Neural cell (in vitro differentiated cells): ENCODE data around the gene FBXO24.

Experiments
- EP300 ChIP-seq: fragments of 450-650 bp; conservative IDR thresholded peaks from 2 replicates; pipeline ENCODE4 v1.6.1; 2014; ENCODE audit warnings: antibody characterized with exemption, mild to moderate bottlenecking, moderate library complexity; ENCODE audit not compliant: poor library complexity, severe bottlenecking
- EZH2 ChIP-seq: fragments of 200-600, 300-800 bp; shearing (Covaris generic), sonication (generic); IDR thresholded peaks from 2 replicates; pipeline ENCODE4 v1.6.1; 2014; ENCODE audit warnings: antibody characterized with exemption, low read length, borderline replicate concordance, mild to moderate bottlenecking; ENCODE audit not compliant: insufficient read depth, poor library complexity, severe bottlenecking
- MXI1 ChIP-seq: fragments of 450-650 bp; conservative IDR thresholded peaks from 2 replicates; pipeline ENCODE4 v1.6.1; 2014; ENCODE audit warnings: antibody characterized with exemption, mild to moderate bottlenecking; ENCODE audit not compliant: poor library complexity, severe bottlenecking
- POLR2AphosphoS5 ChIP-seq: IDR thresholded peaks from 2 replicates; pipeline ENCODE4 v1.6.1; 2012
- RAD21 ChIP-seq: fragments of 450-650 bp; conservative IDR thresholded peaks from 2 replicates; pipeline ENCODE4 v1.6.1; 2014; ENCODE audit warnings: antibody characterized with exemption, mild to moderate bottlenecking, moderate library complexity
- REST ChIP-seq: IDR thresholded peaks from 2 replicates; pipeline ENCODE4 v1.6.1; 2012; ENCODE audit warnings: borderline replicate concordance
- SMC3 ChIP-seq: fragments of 450-650 bp; conservative IDR thresholded peaks from 2 replicates; pipeline ENCODE4 v1.6.1; 2014; ENCODE audit warnings: antibody characterized with exemption, mild to moderate bottlenecking, moderate library complexity; ENCODE audit not compliant: poor library complexity
- TAF1 ChIP-seq: IDR thresholded peaks from 2 replicates; pipeline ENCODE4 v1.6.1; 2012; ENCODE audit warnings: low read depth
- TF ChIP-seq, protein P1 (sequence below): fragments of 450-650 bp; IDR thresholded peaks from 2 replicates; pipeline ENCODE4 v1.5.1; 2014; ENCODE audit warnings: antibody characterized with exemption, mild to moderate bottlenecking, moderate library complexity; ENCODE audit not compliant: poor library complexity, severe bottlenecking

DNA sequence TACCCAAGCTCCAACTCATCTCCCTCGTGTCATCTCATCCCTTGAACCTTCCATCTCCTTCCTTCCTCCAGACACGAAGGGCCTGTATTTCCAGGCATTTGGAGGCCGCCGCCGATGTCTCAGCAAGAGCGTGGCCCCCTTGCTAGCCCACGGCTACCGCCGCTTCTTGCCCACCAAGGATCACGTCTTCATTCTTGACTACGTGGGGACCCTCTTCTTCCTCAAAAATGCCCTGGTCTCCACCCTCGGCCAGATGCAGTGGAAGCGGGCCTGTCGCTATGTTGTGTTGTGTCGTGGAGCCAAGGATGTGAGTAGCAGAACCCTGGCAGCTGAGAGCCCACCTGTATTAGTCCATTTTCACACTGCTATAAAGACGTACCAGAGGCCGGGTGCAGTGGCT, 5.5 kb downstream of the FBXO24 start:
- TF ChIP-seq TAF1 (no peak), MXI1 (no peak), SMC3 (no peak), RAD21 (no peak), EZH2 (no peak), REST (no peak), EP300 (no peak), POLR2AphosphoS5 (no peak)
- TF ChIP-seq, protein P1, sequence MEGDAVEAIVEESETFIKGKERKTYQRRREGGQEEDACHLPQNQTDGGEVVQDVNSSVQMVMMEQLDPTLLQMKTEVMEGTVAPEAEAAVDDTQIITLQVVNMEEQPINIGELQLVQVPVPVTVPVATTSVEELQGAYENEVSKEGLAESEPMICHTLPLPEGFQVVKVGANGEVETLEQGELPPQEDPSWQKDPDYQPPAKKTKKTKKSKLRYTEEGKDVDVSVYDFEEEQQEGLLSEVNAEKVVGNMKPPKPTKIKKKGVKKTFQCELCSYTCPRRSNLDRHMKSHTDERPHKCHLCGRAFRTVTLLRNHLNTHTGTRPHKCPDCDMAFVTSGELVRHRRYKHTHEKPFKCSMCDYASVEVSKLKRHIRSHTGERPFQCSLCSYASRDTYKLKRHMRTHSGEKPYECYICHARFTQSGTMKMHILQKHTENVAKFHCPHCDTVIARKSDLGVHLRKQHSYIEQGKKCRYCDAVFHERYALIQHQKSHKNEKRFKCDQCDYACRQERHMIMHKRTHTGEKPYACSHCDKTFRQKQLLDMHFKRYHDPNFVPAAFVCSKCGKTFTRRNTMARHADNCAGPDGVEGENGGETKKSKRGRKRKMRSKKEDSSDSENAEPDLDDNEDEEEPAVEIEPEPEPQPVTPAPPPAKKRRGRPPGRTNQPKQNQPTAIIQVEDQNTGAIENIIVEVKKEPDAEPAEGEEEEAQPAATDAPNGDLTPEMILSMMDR = no peak
